HG03280 (cell line): ENCODE data around the gene GNB1L.

Experiments used
- ATAC-seq: cut with Tn5 transposase; IDR thresholded peaks from one replicate; pipeline ENCODE4 v1.9.1; 2021; ENCODE audit warnings: mild to moderate bottlenecking, moderate library complexity; ENCODE audit not compliant: unreplicated experiment

Gene GNB1L

GRCh38 chr22:19740586-19740985 is 114.1 kb downstream of the GNB1L start:
- ATAC-seq: no peak

DNA sequence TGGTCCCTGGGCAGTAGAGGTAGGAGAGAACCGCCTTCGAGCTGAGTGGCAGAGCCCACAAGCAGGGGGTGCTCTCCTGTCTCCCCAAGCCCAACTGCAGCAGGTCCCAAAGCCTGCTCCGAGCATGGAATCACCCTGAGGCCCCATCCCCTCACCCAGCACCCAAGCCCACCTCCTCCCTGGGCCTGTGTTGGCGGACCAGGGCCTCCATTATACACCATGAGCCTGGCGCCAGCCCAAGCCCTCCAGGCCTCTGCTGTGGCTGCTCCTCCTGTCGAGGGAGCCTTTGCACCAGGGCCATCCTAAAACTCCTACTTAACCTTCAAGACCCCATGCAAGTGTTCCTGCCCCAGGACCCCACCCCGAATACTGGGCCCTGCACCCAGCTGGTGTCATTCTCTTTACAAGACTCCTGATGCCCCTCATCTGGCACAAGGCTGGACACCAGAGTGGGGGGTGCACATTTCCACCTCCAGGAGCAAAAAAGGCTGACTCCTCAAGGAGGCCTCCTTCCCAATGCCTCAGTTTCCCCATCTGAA is 114.7 kb downstream of the GNB1L start:
- ATAC-seq: no peak

GRCh38 chr22:19739448-19739895 is 115.2 kb downstream of the GNB1L start:
- no peak for ATAC-seq

- no peak for ATAC-seq
These were observed 115.8 kb downstream of the GNB1L start for GRCh38 chr22:19738664-19739447.

- ATAC-seq: no peak
These were observed 116.6 kb downstream of the GNB1L start for GRCh38 chr22:19737846-19738663.

GRCh38 chr22:19735665-19736510 is 118.8 kb downstream of the GNB1L start:
- ATAC-seq: no peak

- no peak for ATAC-seq
These were observed 119.8 kb downstream of the GNB1L start for GRCh38 chr22:19734837-19735382.

GRCh38 chr22:19734163-19734562 is 120.5 kb downstream of the GNB1L start:
- ATAC-seq: no peak

DNA sequence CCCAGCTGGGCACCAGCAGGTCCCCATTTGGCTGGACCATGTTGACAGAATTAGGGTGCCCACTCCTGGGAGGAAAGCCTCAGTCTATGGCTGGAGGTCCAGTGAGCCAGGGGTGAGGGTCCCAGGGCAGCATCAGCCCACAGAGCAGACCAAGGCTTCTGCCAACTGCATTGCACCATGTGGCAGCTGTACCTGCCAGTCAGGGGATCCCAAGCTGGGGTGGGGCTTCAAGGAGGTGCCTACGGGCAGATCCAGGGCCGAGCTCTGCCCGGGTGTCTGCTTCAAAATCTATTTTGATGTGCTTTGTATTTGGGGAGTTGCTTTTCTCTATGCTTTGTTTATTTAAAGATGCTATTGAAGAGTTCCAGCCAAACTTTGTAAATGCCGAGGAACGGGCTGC is 120.9 kb downstream of the GNB1L start:
- no peak for ATAC-seq
